ENCODE data around the gene ZHX3. TPM values are rescaled to one million over a fixed set of nuclear protein-coding genes. Genes with fewer than 3 reads are reported as not detected.

Gene ZHX3
- total RNA-seq, 6 experiments from 2014 or later = 17.6 to 47.4 (median 26.2) TPM

DNA sequence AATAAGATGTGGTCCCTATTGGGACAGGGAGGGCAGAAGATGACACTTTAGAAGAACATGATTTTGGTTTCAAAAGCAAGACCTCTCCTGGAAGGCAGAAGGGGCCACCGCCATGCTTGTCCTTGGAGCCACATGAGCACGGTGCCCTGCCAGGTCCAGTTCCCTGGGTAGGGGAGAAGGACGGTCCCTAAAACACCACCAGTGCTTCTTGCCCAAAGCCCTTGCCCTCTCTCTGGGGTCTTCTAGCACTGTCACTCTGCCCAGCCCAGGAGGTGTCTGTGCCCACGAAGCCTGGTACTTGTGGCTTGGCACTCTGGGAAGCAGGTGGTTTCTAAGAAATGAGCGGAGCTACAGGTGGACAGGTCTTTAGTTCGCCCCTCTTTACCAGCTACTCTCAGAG, 134.1 kb downstream of the ZHX3 start:
- no peaks in the 10 kb centered on the region for H3K27me3 ChIP-seq
- peaks cover 0 to 19% (median 6%) of the 10 kb centered on the region in 4 donors for H3K36me3 ChIP-seq
- intact Hi-C loops (cut with DNase I) = no loop called here
- H3K4me1 ChIP-seq = no peaks in the 10 kb centered on the region
- WGBS (ENCODE audit: insufficient coverage, low coverage, low lambda C conversion rate, missing lambda C conversion rate) = 96% methylated on average over 3 of the region's 6 CpGs
- no peaks in the 10 kb centered on the region for H3K9me3 ChIP-seq
- DNase-seq (no peak), ATAC-seq (no peak)
- TF ChIP-seq, protein P1, sequence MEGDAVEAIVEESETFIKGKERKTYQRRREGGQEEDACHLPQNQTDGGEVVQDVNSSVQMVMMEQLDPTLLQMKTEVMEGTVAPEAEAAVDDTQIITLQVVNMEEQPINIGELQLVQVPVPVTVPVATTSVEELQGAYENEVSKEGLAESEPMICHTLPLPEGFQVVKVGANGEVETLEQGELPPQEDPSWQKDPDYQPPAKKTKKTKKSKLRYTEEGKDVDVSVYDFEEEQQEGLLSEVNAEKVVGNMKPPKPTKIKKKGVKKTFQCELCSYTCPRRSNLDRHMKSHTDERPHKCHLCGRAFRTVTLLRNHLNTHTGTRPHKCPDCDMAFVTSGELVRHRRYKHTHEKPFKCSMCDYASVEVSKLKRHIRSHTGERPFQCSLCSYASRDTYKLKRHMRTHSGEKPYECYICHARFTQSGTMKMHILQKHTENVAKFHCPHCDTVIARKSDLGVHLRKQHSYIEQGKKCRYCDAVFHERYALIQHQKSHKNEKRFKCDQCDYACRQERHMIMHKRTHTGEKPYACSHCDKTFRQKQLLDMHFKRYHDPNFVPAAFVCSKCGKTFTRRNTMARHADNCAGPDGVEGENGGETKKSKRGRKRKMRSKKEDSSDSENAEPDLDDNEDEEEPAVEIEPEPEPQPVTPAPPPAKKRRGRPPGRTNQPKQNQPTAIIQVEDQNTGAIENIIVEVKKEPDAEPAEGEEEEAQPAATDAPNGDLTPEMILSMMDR (IDR thresholded peaks at IDR 0.05) = no peak
- no peak for TF ChIP-seq POLR2A (IDR thresholded peaks at IDR 0.05)
- no peak overlapping the region for H3K4me3 ChIP-seq
- H3K27ac ChIP-seq = no peak overlapping the region

DNA sequence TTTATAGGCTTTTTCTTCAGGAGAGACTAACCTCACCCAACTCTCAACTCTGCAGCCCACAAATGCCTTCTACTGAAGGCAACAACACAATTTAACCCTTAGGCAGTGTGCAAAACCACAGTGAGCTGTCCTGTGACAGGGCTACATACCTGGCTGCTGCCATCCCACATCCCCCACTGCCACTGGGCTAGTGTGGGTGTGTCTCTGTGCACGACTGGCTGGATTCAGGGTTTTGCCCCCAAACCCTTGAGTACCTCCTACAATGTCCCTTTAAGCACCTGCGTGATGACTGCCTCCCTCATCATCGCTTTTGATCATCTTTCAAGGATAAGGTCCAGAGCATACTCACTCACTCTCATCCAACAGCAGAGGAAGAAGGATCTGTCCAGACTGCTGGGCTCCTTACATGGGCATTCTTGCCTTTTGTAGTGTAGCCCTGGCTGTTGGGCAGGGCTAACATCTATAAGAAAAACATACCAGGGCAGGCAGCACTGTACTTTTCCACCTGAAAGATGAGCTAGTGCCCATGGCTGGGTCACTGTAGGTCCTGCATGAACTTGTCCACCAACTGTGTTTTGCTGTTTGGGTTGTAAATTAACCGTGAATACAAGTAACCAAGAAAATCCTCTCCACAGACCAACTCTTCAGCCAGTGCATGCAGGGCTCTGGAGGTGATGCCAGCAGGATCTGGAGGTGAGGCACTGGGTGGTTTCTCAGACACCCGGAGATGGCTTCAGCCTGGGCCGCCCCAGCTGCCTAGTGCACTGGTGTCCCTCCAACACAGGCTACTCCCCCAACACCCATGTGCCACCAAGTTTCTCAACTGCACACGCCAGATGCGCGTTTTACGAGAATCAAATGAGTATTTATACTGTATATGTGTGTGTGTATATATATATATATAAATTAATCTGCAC, 135.0 kb downstream of the ZHX3 start:
- DNase-seq = no peak
- no peak overlapping the region for H3K4me3 ChIP-seq
- intact Hi-C loops (cut with DNase I) = no loop called here

DNA sequence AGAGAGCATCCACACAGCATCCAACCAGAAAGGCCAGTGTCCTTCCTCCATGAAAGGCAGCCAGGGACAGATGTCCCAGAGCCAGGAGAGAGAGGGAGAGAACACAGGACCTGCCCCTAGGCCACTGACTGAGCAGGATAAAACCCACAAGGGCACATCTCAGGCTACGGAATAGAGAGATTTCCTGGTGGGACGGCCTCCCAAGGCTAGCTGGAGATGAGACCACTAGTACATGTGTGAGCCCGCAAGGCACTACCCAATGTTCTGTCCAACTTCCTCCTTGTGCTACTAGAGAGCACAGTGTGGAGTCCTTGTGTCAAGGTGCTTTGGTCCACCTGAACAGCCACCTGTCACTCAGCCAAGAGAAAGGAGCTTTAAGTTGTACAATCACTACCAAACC, 136.0 kb downstream of the ZHX3 start:
- intact Hi-C loops (cut with DNase I) = no loop called here
- Histone ChIP-seq H3K4me1 (no peaks in the 10 kb centered on the region), H3K36me3 (peaks cover 0 to 19% (median 6%) of the 10 kb centered on the region in 4 donors), H3K27me3 (no peaks in the 10 kb centered on the region), H3K4me3 (no peak overlapping the region), H3K9me3 (no peaks in the 10 kb centered on the region), H3K27ac (no peak overlapping the region)
- DNase-seq = no peak
- TF ChIP-seq, protein P1 (IDR thresholded peaks at IDR 0.05) = no peak
- TF ChIP-seq POLR2A (IDR thresholded peaks at IDR 0.05) = no peak
- ATAC-seq = no peak
- 71% methylated on average over 1 of the region's 3 CpGs for WGBS (ENCODE audit: insufficient coverage, low coverage, low lambda C conversion rate, missing lambda C conversion rate)

More for the DNA sequence above, 135.0 kb downstream of the ZHX3 start:
- Histone ChIP-seq H3K27ac (no peak overlapping the region), H3K36me3 (peaks cover 0 to 19% (median 6%) of the 10 kb centered on the region in 4 donors), H3K27me3 (no peaks in the 10 kb centered on the region), H3K9me3 (no peaks in the 10 kb centered on the region), H3K4me1 (no peaks in the 10 kb centered on the region)
- TF ChIP-seq, protein P1 (IDR thresholded peaks at IDR 0.05) = no peak
- no peak for TF ChIP-seq POLR2A (IDR thresholded peaks at IDR 0.05)
- no CpG with 5 or more reads among the region's 10 CpGs for WGBS (ENCODE audit: insufficient coverage, low coverage, low lambda C conversion rate, missing lambda C conversion rate)
- no peak for ATAC-seq

GRCh38 chr20:41180599-41181333, 136.8 kb downstream of the ZHX3 start:
- 92% methylated on average over 5 of the region's 6 CpGs for WGBS (ENCODE audit: insufficient coverage, low coverage, low lambda C conversion rate, missing lambda C conversion rate)
- ATAC-seq (no peak), DNase-seq (no peak)
- Histone ChIP-seq H3K9me3 (no peaks in the 10 kb centered on the region), H3K36me3 (peaks cover 0 to 19% (median 6%) of the 10 kb centered on the region in 4 donors), H3K27me3 (no peaks in the 10 kb centered on the region), H3K4me3 (no peak overlapping the region), H3K4me1 (no peaks in the 10 kb centered on the region), H3K27ac (no peak overlapping the region)
- intact Hi-C loops (cut with DNase I) = no loop called here
- TF ChIP-seq, protein P1 (IDR thresholded peaks at IDR 0.05) = no peak
- no peak for TF ChIP-seq POLR2A (IDR thresholded peaks at IDR 0.05)

Measured in right lobe of liver (tissue), 6 donors.